Astrocyte (in vitro differentiated cells and primary cell): ENCODE measurements around the gene PNPT1.

Experiments
- CTCF ChIP-seq: IDR thresholded peaks from 2 replicates; pipeline ENCODE4 v1.5.1; 2011; ENCODE audit warnings: low read depth, mild to moderate bottlenecking, inconsistent platforms, low read length, moderate library complexity; ENCODE audit not compliant: insufficient read depth
- EZH2 ChIP-seq: IDR thresholded peaks from 2 replicates; pipeline ENCODE4 v1.6.1; 2012; ENCODE audit warnings: mild to moderate bottlenecking, low read length, inconsistent platforms; ENCODE audit not compliant: insufficient read depth

DNA sequence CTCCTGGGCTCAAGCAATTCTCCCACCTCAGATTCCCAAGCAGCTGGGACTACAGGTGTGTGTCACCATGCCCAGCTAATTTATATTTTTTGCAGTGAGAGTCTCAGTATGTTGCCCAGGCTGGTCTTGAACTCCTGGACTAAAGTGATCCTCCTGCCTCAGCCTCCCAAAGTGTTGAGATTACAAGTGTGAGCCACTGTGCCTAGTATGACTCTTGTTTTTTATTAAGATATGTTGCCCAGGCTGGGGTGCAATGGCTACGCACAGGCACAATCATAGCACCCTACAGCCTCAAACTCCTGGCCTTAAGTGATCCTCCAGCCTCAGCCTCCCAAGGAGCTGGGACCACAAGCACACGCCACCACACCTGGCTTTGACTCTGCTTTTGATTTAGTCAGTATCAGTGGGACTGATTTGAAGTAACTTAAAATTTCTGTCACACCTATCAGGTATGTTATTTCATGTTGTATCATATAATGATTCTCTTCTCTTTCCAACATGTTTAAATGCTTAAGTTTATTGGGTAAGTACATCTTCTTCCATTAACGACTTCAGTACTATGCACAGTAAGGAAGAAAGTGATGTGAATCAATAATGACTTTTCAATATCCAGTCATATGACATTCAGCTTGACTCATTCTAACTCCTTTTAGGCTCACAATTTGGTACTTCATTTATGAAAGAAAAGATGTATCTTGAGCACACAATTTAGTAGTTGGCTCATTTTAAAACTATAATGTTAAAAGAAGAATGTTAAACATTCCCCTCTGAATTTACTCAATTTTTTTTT is 82.5 kb downstream of the PNPT1 start:
- no peak for TF ChIP-seq CTCF
- TF ChIP-seq EZH2: no peak
